Right forelimb (tissue), 1 donor: ENCODE results near the gene PEX11A.

Experiments used
- DNase-seq: peaks from one replicate; pipeline ENCODE4 v3.0.0-alpha.2; 2018

PEX11A gene

DNA sequence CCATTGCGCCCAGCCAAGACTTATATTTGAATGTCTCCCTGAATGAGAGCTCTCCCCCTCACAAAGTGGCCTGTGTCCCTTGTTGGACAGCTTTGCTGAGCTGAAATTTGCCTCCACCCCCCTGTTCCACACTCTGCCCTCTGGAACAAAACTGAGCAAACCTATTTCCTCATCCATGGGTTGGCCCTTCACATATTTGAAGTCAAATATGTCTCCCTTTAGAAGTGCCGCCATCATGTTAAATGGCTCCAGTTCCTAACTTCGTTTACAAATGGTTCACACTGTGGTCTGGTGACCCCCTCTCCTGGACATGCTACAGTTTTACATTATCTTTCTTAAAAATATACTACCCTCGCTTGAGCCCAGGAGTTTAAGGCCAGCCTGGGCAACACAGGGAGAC, 16.0 kb downstream of the PEX11A start:
- DNase-seq = no peak

DNA sequence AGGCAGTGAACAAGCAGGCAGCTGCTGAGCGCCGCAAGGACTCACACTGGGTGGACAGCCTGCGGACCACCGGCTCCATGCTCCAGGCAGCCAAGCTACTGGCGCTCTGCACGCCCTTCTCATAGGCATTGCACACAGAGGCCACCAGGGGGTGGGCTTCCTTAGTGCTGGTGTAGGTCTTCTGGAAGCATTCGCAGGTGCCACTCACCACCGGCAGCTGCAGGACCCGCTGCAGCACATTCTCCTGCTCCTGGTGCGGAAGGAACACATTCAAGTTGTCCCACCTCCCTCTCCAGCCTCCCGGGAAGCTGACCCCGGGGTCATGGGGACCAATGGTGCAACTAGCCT, 17.4 kb downstream of the PEX11A start:
- no peak for DNase-seq

DNA sequence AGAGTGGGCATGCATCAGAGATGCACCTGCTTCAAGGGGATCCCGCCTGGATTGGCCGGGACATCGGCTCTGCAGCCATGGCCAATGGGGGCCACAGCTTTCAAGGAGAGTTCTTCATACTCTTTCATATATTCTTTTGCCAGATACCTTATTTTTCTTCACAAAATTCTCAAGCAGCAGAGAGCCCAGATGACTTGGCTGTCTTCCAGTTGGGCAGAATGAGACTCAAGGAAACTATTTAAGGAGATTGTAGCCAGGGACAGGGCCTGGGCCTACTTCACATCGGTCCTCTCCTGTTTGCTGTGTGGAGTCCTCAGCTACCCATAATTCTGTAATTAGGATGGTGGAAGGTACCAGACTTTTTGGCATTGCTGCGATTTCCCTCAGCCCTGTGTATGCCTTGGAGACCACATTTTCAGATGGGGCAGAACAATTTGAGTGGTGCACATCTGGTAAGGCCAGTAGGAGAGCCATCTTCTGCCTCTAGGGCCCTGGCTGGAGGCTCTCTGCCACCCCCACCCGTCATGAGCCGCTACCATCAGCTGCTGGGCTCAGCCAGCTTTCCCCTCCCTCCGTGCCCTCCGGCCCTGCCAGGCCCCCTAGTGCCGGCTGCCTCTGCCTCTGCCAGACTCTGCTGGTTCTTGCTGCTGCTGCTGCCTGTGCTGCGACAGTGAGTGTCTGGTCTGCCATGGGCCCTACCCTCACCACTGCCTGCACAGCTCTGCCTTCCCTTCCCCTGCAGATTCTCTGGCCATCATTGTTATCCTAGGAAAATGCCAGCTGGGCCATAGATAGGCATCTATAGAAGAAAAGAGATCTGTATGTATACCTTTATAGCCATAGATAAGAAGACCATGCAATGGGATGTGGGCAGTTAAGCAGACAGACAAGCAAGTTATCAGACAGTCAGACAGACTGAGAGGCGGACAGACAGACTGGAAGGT, 18.1 kb downstream of the PEX11A start:
- DNase-seq = no peak

GRCh38 chr15:89671687-89672086, 18.9 kb downstream of the PEX11A start:
- no peak for DNase-seq

- DNase-seq = no peak
Observed at GRCh38 chr15:89670971-89671560, 19.5 kb downstream of the PEX11A start.

GRCh38 chr15:89669941-89670340, 20.6 kb downstream of the PEX11A start:
- no peak for DNase-seq

DNA sequence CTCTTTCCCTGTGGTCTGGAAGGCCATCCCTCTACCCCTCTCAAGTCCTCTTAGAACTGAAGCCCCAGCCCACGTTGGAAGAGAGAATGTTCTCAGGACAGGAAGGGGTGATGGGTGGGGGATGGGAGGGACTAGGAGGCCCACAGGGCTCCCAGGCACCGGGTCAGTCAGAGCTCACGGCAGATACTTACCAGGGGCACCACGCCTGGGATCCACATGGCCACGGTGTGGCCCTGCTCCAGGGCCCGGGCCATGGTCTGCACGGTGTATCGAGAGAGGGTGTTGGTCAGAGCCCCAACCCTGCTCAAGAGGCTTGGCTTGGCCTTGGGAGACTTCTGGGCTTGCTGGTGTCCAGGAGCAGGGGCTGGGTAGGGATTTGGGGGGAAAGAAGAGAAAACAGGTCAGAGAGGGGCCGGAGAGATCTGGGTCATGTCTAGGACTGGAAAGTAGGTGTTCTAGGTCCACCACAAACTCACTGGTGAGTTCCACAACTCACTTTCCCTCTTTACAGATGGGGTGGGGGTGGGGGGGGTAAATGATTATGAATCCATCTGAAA, 21.2 kb downstream of the PEX11A start:
- DNase-seq = no peak

- no peak for DNase-seq
Observed at GRCh38 chr15:89668171-89668570, 22.4 kb downstream of the PEX11A start.

- no peak for DNase-seq
Observed at GRCh38 chr15:89667706-89667960, 22.9 kb downstream of the PEX11A start.

- no peak for DNase-seq
Observed at GRCh38 chr15:89666858-89667705, 23.5 kb downstream of the PEX11A start.

DNA sequence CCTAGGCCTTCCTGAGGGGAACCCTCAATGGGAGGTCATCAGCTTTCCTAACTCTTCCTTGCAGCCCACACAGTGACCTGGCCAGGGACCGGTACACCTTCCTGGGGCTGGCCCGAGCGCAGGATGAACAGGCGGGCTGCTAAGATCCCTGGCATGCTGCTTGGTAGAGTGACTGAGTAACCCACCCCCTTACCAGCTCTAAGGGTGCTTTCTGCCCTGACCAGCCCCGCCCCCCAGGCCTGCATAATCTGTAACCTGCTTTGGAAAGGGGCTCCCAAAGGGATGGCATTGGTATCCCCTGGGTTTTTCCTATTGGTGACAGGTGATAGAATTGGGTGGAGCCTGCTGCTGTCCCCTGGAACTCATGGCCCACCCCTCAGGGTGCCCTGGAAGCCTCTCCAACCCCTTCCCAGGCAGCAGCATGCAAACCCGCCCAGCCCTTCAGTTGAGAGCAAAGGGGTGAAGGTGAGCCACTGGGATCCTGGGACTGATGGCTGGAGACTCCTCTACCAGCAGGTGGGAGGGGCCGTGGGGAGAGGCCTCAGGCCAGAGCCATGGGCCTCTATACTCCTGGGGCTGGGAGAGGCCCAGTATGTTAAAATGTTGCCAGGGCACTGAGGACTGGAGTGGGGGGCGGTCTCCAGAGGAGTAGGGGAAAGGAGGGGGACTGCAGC, 24.2 kb downstream of the PEX11A start:
- DNase-seq = no peak

GRCh38 chr15:89665449-89666181, 24.9 kb downstream of the PEX11A start:
- peak; percentile 86 for DNase-seq

- DNase-seq = no peak
Observed at GRCh38 chr15:89664441-89665350, 25.9 kb downstream of the PEX11A start.

GRCh38 chr15:89662893-89663626, 27.5 kb downstream of the PEX11A start:
- peak; percentile 70 for DNase-seq

DNA sequence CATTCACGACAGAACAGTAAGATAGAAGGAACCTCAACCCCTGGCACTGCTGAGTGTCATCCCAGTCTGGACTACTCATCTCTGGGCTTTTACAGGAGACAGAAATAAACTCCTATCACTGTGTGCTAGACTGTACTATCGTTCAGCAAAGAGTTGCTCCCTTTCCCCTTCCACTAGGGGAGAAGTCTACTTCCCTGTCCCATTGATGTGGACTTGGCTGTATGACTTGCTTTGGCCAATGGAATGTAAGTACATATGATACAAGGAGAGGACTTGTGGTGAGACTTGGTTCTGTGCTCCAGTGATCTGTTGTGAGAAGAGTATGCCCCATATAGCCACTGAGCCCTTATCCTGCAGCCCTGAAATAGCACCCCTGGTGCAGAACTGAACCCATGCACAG, 30.0 kb downstream of the PEX11A start:
- DNase-seq = no peak

DNA sequence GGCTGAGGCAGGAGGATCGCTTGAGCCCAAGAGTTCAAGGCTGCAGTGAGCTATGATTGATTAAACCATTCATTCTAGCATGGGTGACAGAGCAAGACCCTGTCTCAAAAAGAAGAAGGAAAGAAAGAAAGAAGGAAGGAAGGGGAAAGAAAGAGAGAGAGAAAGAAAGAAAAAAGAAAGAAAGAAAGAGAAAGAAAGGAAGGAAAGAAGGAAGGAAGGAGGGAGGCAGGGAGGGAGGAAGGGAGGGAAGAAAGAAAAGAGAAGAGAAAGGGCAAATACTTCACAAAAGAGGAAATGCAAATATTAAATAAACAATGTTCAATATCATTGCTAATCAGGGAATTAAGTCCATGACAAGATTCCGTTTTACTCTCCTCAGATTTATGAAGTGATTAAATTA, 31.3 kb downstream of the PEX11A start:
- DNase-seq = no peak

GRCh38 chr15:89657686-89658200, 32.8 kb downstream of the PEX11A start:
- DNase-seq = no peak

DNA sequence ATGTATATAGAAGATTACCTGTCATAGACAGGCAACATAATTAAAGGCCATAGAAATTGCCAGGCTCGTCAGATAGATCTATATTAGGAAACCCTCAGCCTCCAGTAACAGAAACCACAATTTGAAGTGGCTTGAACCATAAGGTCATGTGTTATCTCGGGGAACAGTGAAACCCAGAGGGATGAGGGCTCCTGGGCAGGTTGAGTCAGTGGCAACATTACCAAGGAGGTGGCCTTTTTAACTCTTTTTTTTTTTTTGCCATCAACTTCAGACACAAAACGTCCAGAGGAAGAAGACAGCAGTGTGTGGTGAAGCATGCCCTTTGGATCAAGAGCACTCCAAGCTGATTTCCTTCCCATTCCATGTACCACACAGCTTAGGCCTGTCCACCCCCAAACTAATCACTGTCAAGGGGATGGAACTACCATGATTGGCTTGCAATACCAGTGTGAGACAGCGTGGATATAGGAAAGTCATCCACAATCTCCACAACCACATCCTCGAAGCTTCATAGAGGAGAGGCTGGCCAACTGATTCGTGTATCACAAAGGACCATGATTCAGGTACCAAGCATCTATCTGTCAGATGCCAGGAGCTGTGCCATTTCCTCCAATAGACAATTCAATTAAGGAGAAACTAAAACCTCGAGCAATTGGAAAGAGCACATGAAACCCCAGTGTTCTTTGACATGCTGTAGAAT, 34.3 kb downstream of the PEX11A start:
- no peak for DNase-seq
